Endometrium (tissue), 2 donors: ENCODE data around the gene MBD5.
"Not testable (repeated sequence)": the region's sequence is repeated elsewhere in the genome, so short reads cannot be mapped to it uniquely, and the experiment has no call there.

Source experiments
- FAIRE-seq: peaks from 2 replicates; lab custom pipeline; 2012; peaks lifted over from hg19 to GRCh38; lab: Jason Lieb, UNC
- donor health status: control.
- donor health status: control.

Gene MBD5

GRCh38 chr2:148526509-148527346, 505.8 kb downstream of the MBD5 start:
- no peak for FAIRE-seq

GRCh38 chr2:148527488-148528340, 506.8 kb downstream of the MBD5 start:
- FAIRE-seq: no peak

DNA sequence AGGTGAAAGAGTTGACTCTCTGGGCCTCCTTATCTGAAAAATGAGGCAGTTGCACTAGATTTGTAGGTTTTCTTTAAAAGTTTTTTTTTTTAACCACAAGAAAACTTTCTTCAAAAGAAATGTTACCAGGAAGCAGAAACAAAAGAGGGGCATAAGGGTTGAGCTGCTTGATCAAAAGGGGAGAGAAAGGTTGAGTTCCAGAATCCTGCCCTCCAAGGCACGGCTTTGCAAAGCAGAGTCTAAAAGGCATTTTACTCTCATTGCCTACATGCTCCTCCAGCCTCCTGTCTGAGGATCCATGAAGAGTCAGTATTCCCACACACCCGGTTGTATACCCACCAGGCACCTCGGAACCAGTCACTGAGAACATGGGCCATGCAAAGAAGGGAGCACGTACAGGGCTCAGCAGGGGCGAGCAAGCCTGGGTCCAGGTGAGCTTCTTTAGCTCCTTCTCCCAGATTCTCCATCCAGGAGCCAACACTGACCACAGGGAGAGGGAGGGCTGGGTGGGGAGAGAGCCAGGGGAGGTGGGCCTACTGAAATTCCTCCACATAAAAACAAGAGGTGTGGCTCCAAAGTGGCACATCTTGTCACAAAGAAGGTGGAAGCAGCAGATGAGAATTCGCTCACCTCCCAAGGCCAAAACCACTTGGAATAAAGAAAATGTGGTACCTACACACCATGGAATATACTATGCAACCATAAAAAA, 507.6 kb downstream of the MBD5 start:
- no peak for FAIRE-seq

- FAIRE-seq: no peak
These were observed 508.9 kb downstream of the MBD5 start for GRCh38 chr2:148529745-148530144.

DNA sequence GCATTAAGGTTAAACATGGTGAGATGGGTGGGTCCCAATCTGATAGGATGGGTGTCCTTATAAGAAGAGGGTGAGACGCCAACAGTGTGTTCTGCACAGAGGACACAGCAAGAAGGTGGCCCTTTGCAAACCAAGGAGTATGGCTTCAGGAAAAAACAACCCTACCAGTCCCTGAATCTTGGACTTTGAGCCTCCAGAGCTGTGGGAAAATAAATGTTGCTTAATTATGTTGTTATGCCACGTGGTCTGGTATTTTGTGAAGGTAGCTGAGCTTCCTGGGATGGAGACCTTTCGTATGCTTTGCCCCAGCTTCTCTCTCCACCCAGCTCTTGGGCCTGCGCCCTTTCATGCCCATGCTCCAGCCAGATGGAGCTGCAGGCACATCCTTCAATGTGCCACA, 509.5 kb downstream of the MBD5 start:
- no peak for FAIRE-seq

DNA sequence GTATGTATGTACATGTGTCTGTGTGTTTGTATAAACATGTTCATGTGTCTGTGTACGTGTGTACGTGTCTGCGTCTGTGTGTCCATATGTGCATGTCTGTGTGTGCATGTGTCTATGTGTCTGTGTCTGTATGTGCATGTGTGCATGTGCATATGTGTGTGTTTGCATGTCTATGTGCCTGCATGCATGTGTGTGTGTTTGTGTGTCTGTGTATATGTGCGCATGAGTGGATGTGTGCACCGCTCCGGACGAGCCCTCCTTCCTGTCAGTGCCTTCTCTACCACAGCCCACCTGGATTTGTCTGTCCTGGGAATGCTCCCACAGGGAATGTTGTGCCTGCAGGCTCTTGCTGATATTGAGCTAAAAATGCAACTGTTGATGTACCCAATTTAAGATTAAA, 510.3 kb downstream of the MBD5 start:
- no peak for FAIRE-seq

DNA sequence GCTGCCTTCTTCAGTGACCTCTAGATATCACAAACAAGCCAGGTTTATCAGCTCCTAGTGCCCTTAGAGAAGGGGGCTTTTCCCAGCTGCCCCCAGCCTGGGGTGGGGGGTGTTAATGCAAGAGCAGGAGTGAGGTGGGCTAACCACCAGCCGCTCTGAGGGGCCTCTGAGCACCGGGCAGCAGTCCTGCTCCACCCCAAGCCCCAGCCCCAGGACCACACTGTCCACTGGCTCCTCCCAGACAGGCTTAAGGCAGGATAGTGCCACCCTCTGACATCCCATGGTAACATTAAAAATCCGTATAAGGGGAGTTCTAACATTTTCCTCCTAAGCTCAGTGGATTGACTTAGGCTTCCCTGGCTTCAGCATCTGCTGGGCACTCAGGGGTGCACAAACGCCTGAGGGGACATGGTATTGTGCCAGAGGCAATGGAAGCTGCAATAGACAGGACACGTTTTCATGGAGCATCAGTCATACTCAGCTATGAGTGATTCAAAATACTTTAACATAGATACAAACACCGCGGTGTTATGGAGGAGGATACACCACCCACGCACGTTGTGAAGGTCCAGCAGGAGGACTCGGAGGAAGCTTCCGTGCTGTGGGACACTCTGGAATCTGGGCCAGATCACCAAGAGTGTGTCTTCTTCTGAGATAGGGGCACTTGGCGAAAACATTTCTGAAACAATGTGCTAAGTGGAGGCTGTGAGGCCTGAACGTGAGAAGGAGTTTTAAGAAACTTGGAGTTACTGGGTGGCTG, 511.0 kb downstream of the MBD5 start:
- FAIRE-seq: no peak

- FAIRE-seq: no peak
These were observed 512.1 kb downstream of the MBD5 start for GRCh38 chr2:148533004-148533403.

DNA sequence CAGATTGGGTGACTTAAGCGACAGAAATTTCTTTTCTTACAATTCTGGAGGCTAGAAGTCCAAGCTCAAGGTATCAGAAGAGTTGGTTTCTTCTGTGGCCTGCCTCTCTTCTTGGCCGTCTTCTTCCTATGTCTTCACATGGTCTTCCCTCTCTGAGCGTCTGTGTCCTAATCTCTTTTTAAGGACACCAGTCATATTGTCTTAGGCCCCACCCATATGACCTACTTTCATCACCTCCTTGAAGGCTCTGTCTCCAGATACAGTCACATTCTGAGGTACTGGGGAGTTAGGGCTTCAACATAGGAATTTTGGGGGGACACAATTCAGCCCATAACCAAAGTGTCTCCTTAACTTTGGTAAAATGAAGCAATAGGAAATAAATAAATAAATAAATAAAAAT, 512.8 kb downstream of the MBD5 start:
- FAIRE-seq: no peak

- no peak for FAIRE-seq
These were observed 513.7 kb downstream of the MBD5 start for GRCh38 chr2:148534416-148535204.

DNA sequence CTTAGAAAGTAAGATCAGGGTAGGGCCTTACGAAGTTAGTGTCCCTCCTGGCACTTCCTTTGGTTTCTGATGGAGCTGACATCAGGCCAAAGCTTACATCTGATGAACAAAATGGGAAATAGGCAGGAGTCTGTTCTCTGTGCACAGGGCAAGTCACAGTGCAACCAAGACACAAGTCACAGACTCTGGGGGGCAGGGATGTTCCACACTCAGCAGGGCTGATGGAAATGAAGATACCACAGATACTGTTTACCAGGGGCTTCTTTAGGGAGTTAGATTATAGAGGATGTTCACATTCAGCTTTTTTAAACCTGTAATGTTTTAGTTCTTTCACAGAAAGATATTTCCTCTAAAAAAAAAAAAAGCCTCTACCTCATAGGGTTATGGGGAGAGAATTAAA, 517.5 kb downstream of the MBD5 start:
- no peak for FAIRE-seq

- FAIRE-seq: no peak
These were observed 519.1 kb downstream of the MBD5 start for GRCh38 chr2:148540022-148540421.

DNA sequence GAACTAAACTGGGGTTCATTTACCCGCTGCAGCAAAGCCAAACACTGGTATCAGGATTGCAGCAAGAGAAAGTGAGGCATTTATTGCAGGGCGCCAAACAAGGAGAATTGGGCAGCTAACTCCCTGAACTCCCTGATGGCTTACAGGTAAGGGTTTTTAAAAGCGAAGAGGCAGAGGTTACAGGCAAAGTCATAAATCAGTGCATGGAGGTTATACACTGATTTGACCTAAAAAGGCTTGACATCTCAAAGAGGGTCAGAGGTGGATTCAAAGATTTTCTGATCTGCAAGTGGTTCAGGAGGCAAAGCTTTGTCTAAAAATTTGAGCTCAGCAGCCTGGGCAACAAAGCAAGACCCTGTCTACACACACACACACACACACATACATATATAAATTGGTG, 520.9 kb downstream of the MBD5 start:
- FAIRE-seq: no peak

DNA sequence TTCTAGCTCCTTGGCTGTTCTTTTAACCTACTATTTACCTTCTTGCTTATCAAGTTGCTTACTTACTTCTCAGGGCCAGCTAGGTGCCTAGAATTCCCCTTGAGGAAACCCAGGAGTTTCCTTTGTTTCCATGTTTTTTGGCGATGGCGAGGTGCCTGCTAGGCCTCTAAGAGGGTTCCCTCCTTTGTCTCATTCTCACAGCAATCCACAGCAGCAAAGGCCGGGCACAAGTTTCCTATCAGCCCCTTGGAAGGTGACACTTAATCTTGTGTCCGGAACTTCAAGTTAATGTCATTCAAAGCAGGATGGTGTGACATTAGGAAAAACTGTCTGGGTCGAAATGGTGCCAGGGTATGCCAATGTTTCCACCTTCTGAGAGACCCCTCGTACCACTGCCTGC, 521.7 kb downstream of the MBD5 start:
- no peak for FAIRE-seq

- FAIRE-seq: not testable (repeated sequence)
These were observed 522.2 kb downstream of the MBD5 start for GRCh38 chr2:148543088-148543540.

GRCh38 chr2:148545390-148546256, 524.7 kb downstream of the MBD5 start:
- FAIRE-seq: no peak

DNA sequence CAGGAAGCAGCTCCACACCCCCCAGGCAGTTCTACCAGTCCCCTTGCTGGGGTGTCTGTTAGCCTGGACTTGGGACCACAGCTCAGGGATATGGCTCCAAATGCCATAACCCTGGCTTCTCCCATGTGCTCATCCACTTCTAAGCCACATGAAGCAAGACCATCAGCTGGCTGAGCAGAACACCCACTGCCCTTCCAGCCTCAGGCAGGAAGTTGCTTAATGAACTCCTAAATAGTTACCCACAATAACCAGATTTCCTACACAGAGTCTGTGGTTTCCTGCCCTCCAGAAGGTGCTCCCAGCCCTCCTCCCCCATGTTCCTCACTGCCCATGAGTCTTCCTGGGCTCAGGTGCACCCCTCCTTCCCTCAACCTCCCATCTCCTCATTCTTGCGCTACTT, 525.4 kb downstream of the MBD5 start:
- no peak for FAIRE-seq

DNA sequence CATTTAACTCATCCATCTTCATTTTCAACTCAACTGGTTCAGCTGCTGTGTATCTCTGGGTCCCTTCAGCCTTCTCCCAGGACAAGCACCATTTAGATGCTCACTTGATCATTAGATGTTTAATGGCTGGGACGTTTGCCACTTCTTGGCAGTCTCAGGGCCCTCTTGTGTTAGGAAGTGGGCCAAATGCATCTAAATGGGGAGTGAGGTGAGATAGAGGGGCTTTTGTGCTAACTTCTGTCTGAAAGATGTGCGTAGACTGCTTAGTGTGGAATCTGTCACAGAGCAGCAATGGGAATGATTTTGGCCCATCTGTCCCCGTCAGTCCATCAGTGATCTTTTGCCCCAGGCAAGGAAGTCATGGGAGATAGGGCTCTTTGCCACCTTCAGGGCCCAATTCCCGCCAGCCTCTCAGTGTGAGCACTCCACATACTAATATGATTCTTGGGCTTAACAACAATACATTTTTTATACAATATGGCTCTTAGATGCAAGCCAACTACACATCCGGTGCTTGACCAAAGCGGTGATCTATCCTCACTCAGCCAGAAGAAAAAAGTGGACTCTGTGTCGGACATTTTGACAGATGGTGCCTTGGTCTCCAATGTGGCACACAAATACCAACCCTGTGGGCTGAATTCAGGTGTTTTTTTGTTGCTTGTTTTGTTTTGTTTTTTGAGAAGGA, 528.0 kb downstream of the MBD5 start:
- FAIRE-seq: no peak

GRCh38 chr2:148552675-148553331, 531.9 kb downstream of the MBD5 start:
- no peak for FAIRE-seq
